AG09309 (cell line): ENCODE data around the gene CDC27.

ENCODE experiments used
- DNase-seq: peaks from one replicate; pipeline ENCODE4 v3.0.0-alpha.2; 2010; ENCODE audit warnings: low read depth
- H3K4me3 ChIP-seq: 2 replicates; pipeline ENCODE4 v1.5.1; 2011; ENCODE audit warnings: mild to moderate bottlenecking, low read depth, low read length, moderate library complexity; ENCODE audit not compliant: control insufficient read depth
- CTCF ChIP-seq: IDR thresholded peaks from 2 replicates; pipeline ENCODE4 v1.5.1; 2011; ENCODE audit warnings: mild to moderate bottlenecking, low read depth, low read length, inconsistent platforms; ENCODE audit not compliant: insufficient read depth, control insufficient read depth; ENCODE audit errors: missing control alignments

The CDC27 gene

GRCh38 chr17:47213540-47213939 lies 24.4 kb upstream of the CDC27 start:
- H3K4me3 ChIP-seq, result no peak overlapping the region
- TF ChIP-seq CTCF, result no peak
- DNase-seq, result no peak

GRCh38 chr17:47212458-47212857 lies 23.4 kb upstream of the CDC27 start:
- DNase-seq, result no peak
- H3K4me3 ChIP-seq, result no peak overlapping the region
- TF ChIP-seq CTCF, result no peak

- no peak for DNase-seq
- no peak overlapping the region for H3K4me3 ChIP-seq
- no peak for TF ChIP-seq CTCF
Observed at GRCh38 chr17:47210779-47211178, 21.7 kb upstream of the CDC27 start.

GRCh38 chr17:47210105-47210504 lies 21.0 kb upstream of the CDC27 start:
- no peak overlapping the region for H3K4me3 ChIP-seq
- TF ChIP-seq CTCF, result no peak
- DNase-seq, result no peak

GRCh38 chr17:47209499-47209898 lies 20.4 kb upstream of the CDC27 start:
- DNase-seq, result no peak
- H3K4me3 ChIP-seq, result no peak overlapping the region
- TF ChIP-seq CTCF, result no peak

GRCh38 chr17:47208744-47209488 lies 19.8 kb upstream of the CDC27 start, which contains the start of gene MYL4:
TSS of gene MYL4 (plus strand) at chr17:47209348. CDS start at chr17:47209423, 75 bp downstream.
- no peak for TF ChIP-seq CTCF
- no peak within 1 kb of the TSS for H3K4me3 ChIP-seq
- no peak for DNase-seq
